DMS53 treated with DMSO at 0.1 percent for 48 hours (cell line): ENCODE results near the gene SURF2.
"Not testable (repeated sequence)": the region's sequence is repeated elsewhere in the genome, so short reads cannot be mapped to it uniquely, and the experiment has no call there.

ENCODE experiments used
- DNase-seq: peaks from one replicate; lab custom pipeline; 2025; ENCODE audit not compliant: unreplicated experiment; lab: John Stamatoyannopoulos, UW

SURF2 gene

DNA sequence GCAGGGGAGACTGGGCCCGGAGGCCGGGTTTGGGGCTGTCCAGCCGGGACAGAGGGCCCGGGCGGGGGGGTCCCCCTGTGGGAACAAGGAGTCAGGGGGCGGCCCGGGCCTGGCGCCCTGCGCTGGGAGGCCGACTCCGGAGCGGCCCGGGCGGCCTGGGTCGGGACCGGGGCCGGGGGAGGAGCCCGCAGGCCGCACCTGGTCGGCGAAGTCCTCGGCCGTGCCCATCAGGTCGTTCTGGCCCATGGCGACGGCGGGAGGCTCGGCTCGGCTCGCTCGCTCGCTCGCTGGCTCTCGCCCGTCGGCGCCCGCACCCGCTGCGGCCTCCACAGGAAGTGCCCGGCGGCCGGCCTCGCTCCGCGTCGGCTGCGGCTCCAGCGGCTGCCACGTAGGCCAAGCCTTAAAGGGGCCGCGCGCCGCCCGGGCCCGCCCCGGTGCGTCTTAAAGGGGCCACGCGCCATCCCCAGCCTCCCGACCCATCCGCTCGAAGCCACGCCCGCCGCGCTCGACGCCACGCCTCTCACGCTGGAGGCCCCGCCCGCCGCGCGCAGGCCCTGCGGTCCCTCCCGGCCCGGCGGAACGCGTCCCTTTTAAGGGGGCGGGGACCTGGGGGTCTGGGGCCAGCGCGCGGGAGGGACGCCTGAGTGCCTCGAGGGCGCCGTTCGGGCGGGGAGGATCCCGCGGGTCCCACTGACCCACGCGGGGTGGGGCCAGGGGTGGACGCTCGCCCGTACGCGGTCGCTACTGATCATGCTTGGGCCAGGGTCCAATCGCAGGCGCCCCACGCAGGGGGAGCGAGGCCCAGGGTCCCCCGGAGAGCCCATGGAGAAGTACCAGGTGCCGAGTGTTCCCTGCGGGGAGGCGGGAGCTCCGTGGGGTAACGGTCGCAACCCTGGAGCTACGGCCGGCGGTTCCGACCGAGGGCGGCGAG is 19.6 kb downstream of the SURF2 start, which contains the start of the genes STKLD1 and SURF4:
STKLD1 (plus strand) TSS at position 643 of the 931 bp plus-strand sequence; CDS start at position 751, 108 bp downstream.
SURF4 (minus strand) TSS at position 337 of the 931 bp plus-strand sequence; CDS start at position 246, 91 bp downstream.
- peak; percentile 89 for DNase-seq

DNA sequence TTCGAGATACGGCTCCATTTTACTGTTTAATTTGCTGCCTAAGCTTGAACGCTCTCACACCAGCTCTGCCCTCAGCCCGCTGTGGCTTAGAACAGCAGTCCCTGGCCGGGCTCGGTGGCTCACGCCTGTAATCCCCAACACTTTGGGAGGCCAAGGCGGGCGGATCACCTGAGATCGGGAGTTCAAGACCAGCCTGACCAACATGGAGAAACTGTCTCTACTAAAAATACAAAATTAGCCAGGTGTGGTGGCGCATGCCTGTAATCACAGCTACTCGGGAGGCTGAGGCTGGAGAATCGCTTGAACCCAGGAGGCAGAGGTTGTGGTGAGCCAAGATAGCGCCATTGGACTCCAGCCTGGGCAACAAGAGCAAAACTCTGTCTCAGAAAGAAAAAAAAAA is 20.9 kb downstream of the SURF2 start:
- not testable (repeated sequence) for DNase-seq

DNA sequence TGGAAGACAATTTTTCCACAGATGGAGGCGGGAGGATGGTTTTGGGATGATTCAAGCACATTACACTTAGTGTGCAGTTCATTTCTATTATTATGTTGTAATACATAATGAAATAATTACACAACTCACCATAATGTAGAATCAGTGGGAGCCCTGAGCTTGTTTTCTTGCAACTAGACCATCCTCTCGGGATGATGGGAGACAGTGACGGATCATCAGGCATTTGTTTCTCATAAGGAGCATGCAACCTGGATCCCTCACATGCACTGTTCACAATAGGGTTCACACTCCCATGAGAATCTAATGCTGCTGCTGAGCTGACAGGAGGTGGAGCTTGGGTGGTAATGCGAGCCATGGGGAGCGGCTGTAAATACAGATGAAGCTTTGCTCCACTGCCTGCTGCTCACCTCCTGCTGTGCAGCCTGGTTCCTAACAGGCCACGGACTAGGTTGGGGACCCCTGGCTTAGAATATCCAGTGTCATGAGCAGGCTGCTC is 21.4 kb downstream of the SURF2 start:
- no peak for DNase-seq

DNA sequence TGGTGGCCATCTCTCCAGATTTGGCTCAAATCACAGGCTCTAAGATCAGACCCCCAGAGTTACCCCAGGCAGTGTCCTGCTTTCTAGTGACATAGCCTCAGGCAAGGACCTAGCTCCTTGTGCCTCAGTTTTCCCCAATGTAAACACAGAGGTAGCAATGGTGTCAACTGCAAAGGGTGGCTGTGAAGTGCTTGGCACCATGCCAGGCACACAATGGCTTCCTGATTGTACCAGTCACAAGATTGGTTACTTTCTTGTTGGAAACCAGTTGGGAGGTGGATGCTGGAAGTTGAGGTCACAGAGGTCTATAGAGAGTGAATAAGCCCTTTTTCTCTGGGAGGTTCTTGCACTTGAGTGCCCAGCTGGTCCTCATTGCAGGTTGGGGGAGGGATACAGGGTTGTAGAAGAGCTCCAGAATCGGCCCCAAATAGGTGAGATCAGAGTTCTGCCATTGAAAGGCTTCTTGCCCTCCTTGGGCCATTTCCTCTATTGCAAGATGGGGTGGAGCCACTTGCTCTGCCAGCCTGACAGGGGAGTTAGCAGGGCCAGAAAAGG is 22.1 kb downstream of the SURF2 start:
- no peak for DNase-seq

DNA sequence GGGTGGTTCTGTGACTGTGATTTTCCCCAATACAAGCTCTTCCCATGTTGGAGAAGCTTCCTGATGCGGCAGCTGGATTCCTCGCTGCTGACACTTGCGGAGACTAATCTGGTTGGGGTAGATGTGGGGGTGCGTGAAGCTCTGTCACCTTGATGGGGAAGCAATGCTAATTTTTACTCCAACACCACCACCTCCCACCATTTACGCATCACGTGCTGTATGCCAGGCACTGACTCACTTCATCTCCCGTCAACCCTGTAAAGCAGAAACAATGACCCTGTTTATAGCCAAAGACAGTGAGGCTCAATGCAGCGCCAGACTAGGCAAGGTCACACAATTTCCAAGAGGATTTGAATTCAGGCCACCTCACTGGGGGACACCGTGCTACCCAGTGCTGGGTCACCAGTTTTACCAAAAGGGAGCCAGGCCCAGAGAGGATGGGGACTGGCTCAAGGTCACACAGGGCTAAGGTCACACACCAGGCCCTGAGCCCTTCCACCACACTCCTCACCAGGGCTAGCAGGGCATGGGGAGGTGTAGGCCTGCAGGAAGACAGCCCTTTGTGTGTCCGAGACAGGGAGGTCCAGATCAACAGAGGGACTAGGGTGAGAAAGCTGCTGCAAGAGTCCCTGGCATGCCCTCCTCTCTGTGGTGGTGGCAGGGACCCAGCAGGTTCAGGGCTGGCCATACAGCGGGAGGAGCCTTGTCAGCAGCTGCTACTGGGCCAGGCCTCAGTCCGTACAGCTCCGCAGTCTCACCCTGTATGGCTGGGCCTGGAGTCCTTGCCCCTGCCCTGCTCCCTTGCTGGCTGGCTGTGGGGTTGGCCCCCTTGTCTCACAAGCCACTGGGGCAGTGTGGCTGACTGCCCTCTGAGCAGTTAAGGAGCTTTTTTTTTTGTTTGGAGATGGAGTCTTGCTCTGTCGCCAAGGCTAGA is 23.1 kb downstream of the SURF2 start:
- DNase-seq: no peak

DNA sequence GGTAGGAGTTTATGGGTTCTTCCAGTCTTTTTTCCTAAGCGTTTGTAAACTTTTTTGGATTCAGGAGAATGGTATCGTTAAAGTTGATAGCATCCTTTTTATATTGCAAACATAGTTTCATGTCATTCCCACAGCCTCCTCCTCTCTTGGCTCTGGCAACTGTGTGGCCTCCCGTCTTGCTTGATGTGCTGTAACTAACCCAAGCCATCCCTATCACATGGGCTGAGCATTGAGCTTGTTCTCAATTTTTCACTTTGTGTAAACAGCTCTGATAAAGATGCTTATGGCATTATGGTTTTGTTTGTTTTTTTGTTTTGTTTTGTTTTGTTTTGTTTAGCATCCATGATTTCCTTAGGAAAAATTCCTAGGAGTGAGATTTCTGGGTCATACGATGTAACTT is 24.4 kb downstream of the SURF2 start:
- DNase-seq: no peak

DNA sequence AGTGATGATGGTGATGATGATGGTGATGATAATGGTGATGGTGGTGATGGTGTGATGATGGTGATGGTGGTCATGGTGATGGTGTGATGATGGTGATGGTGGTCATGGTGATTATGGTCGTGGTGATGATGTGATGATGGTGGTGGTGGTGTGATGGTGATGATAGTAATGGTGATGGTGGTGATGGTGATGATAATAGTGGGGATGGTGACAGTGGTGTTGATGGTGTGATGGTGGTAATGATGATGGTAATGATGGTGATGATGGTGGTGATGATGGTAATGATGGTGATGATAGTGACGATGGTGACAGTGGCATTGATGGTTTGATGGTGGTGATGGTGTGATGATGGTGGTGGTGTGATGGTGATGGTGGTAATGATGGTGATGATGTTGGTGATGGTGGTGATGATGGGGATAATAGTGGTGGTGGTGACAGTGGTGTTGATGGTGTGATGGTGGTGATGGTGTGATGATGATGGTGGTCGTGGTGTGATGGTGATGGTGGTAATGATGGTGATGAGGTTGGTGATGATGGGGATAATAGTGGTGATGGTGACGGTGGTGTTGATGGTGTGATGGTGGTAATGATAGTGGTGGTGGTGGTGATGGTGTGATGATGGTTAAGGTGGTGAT is 26.3 kb downstream of the SURF2 start:
- no peak for DNase-seq

DNA sequence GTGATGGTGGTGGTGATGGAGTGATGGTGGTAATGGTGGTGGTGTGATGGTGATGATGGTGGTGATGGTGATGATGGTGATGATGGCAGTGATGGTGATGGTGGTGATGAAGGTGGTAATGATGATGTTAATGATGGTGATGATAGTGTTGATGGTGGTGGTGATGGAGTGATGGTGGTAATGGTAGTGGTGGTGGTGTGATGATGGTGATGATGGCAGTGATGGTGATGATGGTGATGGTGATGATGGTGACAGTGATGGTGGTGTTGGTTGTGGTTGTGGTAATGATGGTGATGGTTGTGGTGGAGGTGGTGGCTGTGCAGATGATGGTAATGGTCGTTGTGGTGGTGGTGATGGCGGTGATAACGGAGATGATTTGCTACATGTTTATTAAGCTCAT is 27.1 kb downstream of the SURF2 start:
- DNase-seq: no peak

DNA sequence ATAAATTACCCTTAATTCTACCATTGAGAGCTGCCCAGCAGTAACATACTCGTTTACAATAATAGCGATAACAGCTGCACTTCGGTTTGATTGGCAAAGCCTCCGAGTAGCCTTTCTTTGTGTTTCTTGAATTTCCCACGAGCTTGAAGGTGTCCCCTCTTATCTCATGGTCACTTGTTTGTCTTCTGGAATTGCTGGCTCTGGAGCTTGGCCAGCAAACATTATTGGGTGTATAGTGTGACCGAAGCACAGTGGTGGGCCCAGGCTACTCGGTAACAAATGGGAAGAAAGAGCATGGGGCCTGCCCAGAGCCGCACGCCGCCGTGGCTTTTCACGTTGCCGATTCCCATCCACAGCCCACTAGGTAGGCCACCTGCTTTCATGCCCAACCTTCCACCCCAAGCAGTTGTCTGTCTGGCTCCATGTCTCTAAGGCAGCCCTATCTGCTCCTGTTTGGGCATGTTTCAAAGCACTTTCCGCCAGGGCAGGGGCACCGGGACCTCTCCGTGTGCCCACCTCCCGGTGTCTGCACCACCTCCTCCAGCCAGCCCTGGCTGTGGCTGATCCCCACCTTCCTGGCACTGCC is 28.5 kb downstream of the SURF2 start:
- DNase-seq: no peak

DNA sequence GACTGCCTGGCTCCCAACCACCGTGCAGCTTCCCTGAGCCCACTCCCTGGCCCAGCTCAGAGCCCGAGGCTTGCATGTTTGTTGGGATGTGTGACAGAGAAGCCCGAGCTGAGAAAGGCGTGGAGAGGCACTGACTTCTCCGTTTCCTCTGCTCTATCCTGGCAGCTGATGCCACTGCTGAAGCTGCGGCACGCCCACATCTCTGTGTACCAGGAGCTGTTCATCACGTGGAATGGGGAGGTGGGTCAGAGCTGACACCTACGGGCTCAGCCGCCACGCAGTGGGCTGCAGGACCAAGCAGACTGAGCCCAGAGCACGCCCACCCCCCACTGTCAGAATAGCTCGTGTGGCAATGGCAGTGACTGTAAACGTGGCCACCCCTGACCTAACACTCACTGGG is 29.1 kb downstream of the SURF2 start:
- no peak for DNase-seq

DNA sequence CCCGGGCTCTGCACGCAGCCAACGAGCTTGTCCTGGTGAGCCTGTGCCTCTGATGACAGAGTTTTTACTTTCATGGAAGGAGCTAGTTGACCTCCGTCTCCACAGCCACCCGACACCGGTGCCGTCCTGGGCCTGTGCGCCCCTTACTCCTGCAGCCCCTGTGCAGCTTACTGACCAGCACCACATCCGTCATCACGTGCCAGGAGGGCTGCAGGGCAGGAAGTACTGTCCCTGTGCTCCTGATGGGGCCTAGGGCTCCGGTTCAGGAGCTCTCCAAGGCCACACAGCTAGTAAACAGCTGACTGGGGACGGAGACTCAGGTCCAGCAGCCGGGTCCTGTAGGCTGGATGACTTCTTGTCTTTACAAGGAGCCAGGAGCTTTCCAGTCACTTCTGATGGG is 30.0 kb downstream of the SURF2 start:
- no peak for DNase-seq

DNA sequence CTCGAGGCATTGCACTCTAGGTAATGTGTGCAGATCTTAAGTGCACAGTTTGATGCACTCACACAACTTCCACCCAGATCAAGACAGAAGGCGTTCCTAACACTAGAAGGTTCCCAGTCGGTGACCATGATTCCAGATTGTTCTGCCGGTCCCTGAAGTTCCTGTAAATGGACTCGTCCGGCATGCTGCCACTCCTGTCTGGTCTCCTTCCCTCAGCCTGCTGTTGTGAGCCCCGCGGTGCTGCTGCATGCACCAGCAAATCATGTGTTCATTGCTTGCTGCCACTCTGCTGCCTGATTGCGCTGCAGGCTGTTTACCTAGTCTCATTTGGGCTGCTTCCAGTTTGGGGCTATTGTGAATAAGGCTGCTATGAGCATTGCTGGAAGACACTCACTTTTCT is 31.3 kb downstream of the SURF2 start:
- no peak for DNase-seq

DNA sequence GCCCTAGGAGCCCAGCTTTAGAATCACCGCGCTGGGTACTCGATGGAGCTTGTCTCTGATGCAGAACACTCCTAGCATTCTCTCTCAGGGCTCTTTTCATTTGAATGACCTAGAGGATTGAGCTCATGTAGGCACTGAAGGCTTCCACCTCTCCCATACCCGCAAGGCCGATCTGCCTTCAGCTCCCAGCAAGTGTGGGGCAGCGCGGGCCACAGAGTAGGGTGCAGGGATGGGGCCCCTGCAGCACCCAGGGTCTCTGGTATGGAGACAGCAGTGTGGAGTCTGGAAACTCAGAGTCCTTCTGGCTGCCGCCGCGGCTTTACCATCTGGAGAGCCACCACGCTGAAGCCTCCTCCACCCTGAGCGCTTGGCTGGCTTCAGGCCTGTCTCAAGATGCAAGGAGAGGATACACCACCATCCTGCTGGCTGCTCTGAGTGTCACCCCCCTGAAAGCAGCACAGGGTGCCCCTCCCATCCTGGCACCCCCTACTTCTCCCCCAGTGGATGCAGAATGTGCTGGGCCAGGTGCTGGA is 32.7 kb downstream of the SURF2 start:
- DNase-seq: no peak

DNA sequence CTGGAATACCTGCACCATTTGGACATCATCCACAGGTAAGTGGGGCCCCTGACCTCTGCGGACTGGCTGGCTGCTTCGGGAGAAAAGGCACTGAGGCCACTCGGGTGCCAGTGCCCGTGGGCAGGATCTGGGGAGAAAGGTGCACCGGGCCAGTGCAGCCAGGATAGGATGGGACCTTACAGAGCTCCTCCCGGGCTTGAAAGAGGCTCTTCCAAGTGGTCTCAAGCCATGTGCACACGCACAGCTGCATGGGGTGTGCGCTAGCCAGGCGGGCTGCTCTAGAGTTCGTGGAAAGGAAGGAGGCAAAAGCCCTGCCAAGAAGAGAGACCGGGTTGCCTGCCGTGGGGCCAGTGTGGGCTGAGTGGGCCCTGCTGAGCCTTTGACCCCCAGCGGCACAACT is 33.2 kb downstream of the SURF2 start:
- no peak for DNase-seq

DNA sequence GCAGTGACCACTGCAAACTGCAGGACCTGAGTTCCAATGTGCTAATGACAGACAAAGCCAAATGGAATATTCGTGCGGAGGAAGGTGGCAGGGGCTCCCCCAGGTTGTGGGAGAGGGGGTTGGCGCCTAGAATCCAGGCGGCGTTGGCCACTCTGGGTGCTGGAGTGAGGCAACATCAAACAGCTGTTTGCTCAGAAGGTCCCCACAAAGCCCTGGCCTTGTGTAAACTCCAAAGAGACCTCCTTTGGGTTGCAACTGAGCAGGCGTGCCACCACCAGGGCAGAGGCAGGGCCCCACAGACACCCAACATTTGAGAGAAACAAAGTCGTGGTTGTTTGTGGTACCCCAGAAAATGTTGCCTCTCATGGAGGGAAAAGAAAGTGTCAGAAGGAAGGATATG is 34.4 kb downstream of the SURF2 start:
- DNase-seq: no peak

DNA sequence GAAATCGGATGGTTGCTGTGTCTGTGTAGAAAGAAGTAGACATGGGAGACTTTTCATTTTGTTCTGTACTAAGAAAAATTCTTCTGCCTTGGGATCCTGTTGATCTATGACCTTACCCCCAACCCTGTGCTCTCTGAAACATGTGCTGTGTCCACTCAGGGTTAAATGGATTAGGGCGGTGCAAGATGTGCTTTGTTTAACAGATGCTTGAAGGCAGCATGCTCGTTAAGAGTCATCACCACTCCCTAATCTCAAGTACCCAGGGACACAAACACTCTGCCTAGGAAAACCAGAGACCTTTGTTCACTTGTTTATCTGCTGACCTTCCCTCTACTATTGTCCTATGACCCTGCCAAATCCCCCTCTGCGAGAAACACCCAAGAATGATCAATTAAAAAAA is 35.1 kb downstream of the SURF2 start:
- DNase-seq: not testable (repeated sequence)

DNA sequence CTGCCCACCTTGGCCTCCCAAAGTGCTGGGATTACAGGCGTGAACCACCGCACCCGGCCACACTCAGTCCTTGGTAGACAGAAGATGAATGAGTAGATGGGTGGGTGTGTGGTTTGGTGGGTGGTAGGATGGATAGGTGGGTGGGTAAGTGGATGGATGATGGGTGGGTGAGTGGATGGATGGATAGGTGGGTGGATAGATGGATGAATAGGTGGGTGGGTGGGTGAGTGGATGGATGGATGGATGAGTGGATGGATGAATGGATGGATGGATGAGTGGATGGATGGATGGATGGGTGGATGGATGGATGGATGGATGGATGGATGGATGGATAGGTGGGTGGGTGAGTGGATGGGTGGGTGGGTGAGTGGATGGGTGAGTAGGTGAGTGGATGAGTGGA is 36.0 kb downstream of the SURF2 start:
- DNase-seq: not testable (repeated sequence)

DNA sequence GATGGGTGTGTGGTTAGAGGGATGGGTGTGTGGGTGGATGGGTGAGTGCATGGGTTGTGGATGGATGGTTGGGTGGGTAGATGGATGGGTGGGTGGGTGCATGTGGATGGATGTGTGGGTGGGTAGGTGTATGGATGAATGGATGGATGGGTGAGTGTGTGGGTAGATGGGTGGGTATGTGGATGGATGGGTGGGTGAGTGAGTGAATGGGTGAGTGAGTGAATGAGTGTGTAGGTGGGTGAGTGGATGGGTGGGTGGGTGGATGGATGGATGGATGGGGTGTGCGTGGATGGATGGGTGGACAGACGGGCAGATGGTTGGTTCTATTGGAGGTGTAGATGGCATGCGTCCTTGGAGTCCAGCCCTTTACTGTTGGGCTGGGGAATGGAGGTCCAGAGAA is 37.0 kb downstream of the SURF2 start:
- DNase-seq: no peak

DNA sequence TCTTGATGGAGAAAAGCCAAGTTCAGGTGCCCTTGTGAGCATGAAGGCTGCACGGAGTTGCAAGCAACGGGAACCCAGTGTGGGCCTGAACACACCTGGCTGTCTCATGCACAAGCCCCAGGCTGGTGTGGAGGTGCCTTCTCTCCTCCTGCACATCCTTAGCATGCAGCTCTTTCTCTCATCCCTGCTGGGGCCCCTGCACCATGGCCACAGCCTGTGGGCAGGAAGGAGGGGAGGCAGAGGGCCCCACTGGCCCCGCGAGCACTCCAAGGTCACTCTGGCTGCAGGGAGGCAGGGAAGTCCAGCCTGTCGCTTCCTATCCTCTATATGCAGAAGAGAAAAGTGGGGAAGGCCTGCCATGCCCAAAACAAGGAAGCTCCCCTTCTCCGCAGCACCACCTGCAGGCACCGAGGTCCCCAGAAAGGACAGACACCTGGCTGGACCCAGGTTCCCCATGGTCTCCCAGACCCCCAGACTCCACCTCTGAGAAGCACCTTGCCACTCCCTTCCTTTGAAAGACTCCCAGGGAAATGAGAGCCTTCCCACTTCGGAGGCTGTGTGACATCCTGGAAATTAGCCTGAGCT is 38.4 kb downstream of the SURF2 start:
- DNase-seq: no peak

DNA sequence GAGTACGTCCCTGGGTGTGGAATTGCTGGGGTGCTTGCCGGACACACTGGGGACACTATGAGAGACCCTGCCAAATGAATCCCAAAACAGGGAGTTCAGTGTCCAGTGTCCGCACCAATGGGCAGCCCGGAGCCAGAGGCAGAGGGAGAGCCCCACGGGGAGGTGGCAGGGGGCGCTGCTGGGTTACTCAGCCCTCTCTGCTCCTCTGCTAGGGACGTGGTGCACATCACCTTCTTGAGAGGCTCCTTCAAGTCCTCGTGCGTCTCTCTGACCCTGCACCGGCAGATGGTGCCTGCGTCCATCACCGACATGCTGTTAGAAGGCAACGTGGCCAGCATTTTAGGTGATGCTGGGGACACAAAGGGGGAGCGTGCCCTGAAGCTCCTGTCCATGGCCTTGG is 40.6 kb downstream of the SURF2 start:
- DNase-seq: no peak
